K562 (cell line): ENCODE results near the gene ZFYVE28. TPM values are rescaled to one million over a fixed set of nuclear protein-coding genes. Genes with fewer than 3 reads are reported as not detected.

Experiments used
- SMAD3 ChIP-seq: fragments of 450-650 bp; formaldehyde crosslinking; conservative IDR thresholded peaks from 2 replicates; pipeline ENCODE4 v1.4.0; 2020; ENCODE audit warnings: mild to moderate bottlenecking
- SMAD4 ChIP-seq: fragments of 250-450 bp; sonication (Bioruptor Pico); conservative IDR thresholded peaks from 2 replicates; pipeline ENCODE4 v1.8.0; 2021; ENCODE audit warnings: inconsistent platforms, mild to moderate bottlenecking, moderate library complexity
- TAF9B ChIP-seq: fragments of 450-650 bp; IDR thresholded peaks from 2 replicates; pipeline ENCODE4 v1.6.1; 2018; ENCODE audit warnings: mild to moderate bottlenecking; ENCODE audit not compliant: partially characterized antibody
- USF1 ChIP-seq: sonication (generic); formaldehyde crosslinking; IDR thresholded peaks from 2 replicates; pipeline ENCODE4 v1.9.0; 2022; ENCODE audit warnings: mild to moderate bottlenecking, missing genetic modification reagents
- YY1 ChIP-seq, 3 experiments: IDR thresholded peaks; 2 replicates each; pipeline ENCODE4 v1.6.1; 2011; ENCODE audit warnings: low read length in 2 of 3, mild to moderate bottlenecking in 2 of 3, moderate library complexity in 2 of 3, borderline replicate concordance in 1 of 3, control low read depth in 1 of 3, low read depth in 1 of 3; ENCODE audit not compliant: insufficient read depth in 3 of 3, insufficient replicate concordance in 2 of 3, control insufficient read depth in 1 of 3, insufficient read length in 1 of 3; ENCODE audit errors: extremely low read depth in 1 of 3
- ZFX ChIP-seq: sonication (generic); formaldehyde crosslinking; IDR thresholded peaks from 2 replicates; pipeline ENCODE4 v1.8.0; 2022; ENCODE audit warnings: mild to moderate bottlenecking, missing genetic modification reagents, moderate library complexity
- polyA plus RNA-seq, 8 experiments: library from polyadenylated mRNA; depleted of rRNA in 4 of 8; stranded (reverse) in 5 of 8; unstranded in 3 of 8; fragments of >200 nt; fragmentation: Nextera tagmentation in 2 of 8; fragmentation: Illumina TruSeq in 1 of 8; extraction: Ambion mirVana in 2 of 8; extraction: Trizol in 1 of 8; gene quantifications; 2 replicates each; pipeline versions ENCODE4 v1.2.1 to v1.2.3, GENCODE V29; 2011 to 2014; ENCODE audit warnings: inconsistent platforms in 1 of 8, missing spikeins in 1 of 8
- total RNA-seq, 7 experiments: library from RNA; depleted of rRNA in 6 of 7; stranded (reverse); fragments of >200 nt in 6 of 7; fragmentation: Illumina TruSeq in 2 of 7; extraction: Trizol in 2 of 7; gene quantifications; 2 replicates each; pipeline versions ENCODE4 v1.2.1 to v1.2.3, GENCODE V29; 2011 to 2021; ENCODE audit warnings: low replicate concordance in 1 of 7
- TF ChIP-seq, protein P1 (sequence below): sonication (generic); formaldehyde crosslinking; IDR thresholded peaks from 2 replicates; pipeline ENCODE4 v1.9.0; 2022; ENCODE audit warnings: mild to moderate bottlenecking, missing genetic modification reagents
- TF ChIP-seq, protein P2 (sequence below): fragments of 450-650 bp; formaldehyde crosslinking; IDR thresholded peaks from 2 replicates; pipeline ENCODE4 v1.4.0; 2020; ENCODE audit warnings: mild to moderate bottlenecking, moderate library complexity
- TF ChIP-seq, protein P3 (sequence below): fragments of 450-650 bp; IDR thresholded peaks from 2 replicates; pipeline ENCODE4 v1.6.1; 2016; ENCODE audit warnings: low read depth
- TF ChIP-seq, protein P4 (sequence below): fragments of 250-450 bp; sonication (Bioruptor Pico); IDR thresholded peaks from 2 replicates; pipeline ENCODE4 v1.4.0; 2020

Gene ZFYVE28
- total and polyA plus RNA-seq, 9 of the 15 experiments (the other 6 are each of a cell fraction or from before 2014, with no cell fraction given): 1.3 to 24.8 (median 8.9) TPM

DNA sequence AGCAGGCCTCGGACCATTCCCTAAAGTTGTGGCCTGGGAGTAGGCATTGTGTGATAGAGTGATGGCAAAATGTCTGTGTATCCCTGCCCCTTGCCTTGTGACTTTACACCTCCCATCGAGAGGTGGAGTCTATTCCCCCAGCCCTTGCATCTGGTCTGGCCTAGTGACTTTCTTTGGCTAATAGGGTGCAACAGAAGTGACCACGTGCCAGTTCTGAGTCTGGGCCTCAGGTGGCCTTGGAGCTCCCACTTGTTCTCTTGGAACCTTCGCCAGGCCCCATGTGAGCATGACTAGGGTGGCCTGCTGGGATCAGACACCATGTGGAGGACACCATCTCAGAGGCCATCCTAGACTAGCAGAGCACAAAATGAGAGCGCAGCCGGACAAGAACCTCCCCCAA is 46.6 kb upstream of the ZFYVE28 start (continued):
- TF ChIP-seq SMAD4 (CRISPR knock-in tag) (no peak), SMAD3 (CRISPR knock-in tag) (no peak), YY1 (IDR thresholded peaks at IDR 0.05; ENCODE audit: borderline replicate concordance in 1 of 3, control insufficient read depth in 1 of 3, extremely low read depth in 1 of 3, insufficient read depth in 3 of 3, insufficient read length in 1 of 3, insufficient replicate concordance in 2 of 3, low read depth in 1 of 3, low read length in 2 of 3) (peak in 1 of 3 experiments; percentile 82), USF1 (CRISPR knock-in tag) (peak; percentile 25; the same call in 1 of the 2 replicates), TAF9B (no peak), ZFX (CRISPR knock-in tag) (0 out of 2 replicates have a peak, but pooled peaks have one; percentile 26)
- TF ChIP-seq, protein P1, sequence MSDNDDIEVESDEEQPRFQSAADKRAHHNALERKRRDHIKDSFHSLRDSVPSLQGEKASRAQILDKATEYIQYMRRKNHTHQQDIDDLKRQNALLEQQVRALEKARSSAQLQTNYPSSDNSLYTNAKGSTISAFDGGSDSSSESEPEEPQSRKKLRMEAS (CRISPR knock-in tag): peak; percentile 54
- TF ChIP-seq, protein P2, sequence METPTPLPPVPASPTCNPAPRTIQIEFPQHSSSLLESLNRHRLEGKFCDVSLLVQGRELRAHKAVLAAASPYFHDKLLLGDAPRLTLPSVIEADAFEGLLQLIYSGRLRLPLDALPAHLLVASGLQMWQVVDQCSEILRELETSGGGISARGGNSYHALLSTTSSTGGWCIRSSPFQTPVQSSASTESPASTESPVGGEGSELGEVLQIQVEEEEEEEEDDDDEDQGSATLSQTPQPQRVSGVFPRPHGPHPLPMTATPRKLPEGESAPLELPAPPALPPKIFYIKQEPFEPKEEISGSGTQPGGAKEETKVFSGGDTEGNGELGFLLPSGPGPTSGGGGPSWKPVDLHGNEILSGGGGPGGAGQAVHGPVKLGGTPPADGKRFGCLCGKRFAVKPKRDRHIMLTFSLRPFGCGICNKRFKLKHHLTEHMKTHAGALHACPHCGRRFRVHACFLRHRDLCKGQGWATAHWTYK: no peak
- TF ChIP-seq, protein P3, sequence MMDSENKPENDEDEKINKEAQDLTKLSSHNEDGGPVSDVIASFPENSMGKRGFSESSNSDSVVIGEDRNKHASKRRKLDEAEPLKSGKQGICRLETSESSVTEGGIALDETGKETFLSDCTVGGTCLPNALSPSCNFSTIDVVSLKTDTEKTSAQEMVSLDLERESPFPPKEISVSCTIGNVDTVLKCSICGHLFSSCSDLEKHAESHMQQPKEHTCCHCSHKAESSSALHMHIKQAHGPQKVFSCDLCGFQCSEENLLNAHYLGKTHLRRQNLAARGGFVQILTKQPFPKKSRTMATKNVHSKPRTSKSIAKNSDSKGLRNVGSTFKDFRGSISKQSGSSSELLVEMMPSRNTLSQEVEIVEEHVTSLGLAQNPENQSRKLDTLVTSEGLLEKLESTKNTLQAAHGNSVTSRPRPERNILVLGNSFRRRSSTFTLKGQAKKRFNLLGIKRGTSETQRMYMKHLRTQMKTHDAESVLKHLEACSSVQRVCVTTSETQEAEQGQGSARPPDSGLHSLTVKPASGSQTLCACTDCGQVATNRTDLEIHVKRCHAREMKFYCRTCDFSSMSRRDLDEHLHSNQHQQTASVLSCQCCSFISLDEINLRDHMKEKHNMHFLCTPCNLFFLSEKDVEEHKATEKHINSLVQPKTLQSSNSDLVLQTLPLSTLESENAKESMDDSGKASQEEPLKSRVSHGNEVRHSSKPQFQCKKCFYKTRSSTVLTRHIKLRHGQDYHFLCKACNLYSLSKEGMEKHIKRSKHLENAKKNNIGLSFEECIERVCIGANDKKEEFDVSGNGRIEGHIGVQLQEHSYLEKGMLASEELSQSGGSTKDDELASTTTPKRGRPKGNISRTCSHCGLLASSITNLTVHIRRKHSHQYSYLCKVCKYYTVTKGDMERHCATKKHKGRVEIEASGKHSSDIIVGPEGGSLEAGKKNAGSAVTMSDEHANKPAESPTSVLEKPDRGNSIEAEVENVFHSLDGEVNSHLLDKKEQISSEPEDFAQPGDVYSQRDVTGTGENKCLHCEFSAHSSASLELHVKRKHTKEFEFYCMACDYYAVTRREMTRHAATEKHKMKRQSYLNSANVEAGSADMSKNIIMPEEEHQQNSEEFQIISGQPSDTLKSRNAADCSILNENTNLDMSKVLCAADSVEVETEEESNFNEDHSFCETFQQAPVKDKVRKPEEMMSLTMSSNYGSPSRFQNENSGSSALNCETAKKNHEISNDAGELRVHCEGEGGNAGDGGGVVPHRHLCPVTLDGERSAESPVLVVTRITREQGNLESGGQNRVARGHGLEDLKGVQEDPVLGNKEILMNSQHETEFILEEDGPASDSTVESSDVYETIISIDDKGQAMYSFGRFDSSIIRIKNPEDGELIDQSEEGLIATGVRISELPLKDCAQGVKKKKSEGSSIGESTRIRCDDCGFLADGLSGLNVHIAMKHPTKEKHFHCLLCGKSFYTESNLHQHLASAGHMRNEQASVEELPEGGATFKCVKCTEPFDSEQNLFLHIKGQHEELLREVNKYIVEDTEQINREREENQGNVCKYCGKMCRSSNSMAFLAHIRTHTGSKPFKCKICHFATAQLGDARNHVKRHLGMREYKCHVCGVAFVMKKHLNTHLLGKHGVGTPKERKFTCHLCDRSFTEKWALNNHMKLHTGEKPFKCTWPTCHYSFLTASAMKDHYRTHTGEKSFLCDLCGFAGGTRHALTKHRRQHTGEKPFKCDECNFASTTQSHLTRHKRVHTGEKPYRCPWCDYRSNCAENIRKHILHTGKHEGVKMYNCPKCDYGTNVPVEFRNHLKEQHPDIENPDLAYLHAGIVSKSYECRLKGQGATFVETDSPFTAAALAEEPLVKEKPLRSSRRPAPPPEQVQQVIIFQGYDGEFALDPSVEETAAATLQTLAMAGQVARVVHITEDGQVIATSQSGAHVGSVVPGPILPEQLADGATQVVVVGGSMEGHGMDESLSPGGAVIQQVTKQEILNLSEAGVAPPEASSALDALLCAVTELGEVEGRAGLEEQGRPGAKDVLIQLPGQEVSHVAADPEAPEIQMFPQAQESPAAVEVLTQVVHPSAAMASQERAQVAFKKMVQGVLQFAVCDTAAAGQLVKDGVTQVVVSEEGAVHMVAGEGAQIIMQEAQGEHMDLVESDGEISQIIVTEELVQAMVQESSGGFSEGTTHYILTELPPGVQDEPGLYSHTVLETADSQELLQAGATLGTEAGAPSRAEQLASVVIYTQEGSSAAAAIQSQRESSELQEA: 0 out of 2 replicates have a peak, but pooled peaks have one; percentile 18
- TF ChIP-seq, protein P4, sequence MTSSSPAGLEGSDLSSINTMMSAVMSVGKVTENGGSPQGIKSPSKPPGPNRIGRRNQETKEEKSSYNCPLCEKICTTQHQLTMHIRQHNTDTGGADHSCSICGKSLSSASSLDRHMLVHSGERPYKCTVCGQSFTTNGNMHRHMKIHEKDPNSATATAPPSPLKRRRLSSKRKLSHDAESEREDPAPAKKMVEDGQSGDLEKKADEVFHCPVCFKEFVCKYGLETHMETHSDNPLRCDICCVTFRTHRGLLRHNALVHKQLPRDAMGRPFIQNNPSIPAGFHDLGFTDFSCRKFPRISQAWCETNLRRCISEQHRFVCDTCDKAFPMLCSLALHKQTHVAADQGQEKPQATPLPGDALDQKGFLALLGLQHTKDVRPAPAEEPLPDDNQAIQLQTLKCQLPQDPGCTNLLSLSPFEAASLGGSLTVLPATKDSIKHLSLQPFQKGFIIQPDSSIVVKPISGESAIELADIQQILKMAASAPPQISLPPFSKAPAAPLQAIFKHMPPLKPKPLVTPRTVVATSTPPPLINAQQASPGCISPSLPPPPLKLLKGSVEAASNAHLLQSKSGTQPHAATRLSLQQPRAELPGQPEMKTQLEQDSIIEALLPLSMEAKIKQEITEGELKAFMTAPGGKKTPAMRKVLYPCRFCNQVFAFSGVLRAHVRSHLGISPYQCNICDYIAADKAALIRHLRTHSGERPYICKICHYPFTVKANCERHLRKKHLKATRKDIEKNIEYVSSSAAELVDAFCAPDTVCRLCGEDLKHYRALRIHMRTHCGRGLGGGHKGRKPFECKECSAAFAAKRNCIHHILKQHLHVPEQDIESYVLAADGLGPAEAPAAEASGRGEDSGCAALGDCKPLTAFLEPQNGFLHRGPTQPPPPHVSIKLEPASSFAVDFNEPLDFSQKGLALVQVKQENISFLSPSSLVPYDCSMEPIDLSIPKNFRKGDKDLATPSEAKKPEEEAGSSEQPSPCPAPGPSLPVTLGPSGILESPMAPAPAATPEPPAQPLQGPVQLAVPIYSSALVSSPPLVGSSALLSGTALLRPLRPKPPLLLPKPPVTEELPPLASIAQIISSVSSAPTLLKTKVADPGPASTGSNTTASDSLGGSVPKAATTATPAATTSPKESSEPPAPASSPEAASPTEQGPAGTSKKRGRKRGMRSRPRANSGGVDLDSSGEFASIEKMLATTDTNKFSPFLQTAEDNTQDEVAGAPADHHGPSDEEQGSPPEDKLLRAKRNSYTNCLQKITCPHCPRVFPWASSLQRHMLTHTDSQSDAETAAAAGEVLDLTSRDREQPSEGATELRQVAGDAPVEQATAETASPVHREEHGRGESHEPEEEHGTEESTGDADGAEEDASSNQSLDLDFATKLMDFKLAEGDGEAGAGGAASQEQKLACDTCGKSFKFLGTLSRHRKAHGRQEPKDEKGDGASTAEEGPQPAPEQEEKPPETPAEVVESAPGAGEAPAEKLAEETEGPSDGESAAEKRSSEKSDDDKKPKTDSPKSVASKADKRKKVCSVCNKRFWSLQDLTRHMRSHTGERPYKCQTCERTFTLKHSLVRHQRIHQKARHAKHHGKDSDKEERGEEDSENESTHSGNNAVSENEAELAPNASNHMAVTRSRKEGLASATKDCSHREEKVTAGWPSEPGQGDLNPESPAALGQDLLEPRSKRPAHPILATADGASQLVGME (CRISPR knock-in tag): no peak
